Type B pancreatic cell (in vitro differentiated cells): ENCODE data around the gene HEBP2. TPM values are rescaled to one million over a fixed set of nuclear protein-coding genes. Genes with fewer than 3 reads are reported as not detected.

Experiments used
- DNase-seq: peaks from one replicate; pipeline ENCODE4 v3.0.0; 2021; ENCODE audit warnings: mixed read lengths; ENCODE audit not compliant: unreplicated experiment; ENCODE audit errors: extremely low spot score
- H3K27ac Mint-ChIP-seq: 2 replicates; pipeline ENCODE4 v1.8.0; 2021; ENCODE audit warnings: mild to moderate bottlenecking, mixed read lengths
- H3K27me3 Mint-ChIP-seq: 2 replicates; pipeline ENCODE4 v1.8.0; 2021; ENCODE audit warnings: mixed read lengths
- H3K36me3 Mint-ChIP-seq: 2 replicates; pipeline ENCODE4 v1.8.0; 2021; ENCODE audit warnings: mixed read lengths
- H3K4me1 Mint-ChIP-seq: one replicate; pipeline ENCODE4 v1.8.0; 2021; ENCODE audit warnings: mixed read lengths; ENCODE audit not compliant: unreplicated experiment
- H3K4me3 Mint-ChIP-seq: 2 replicates; pipeline ENCODE4 v1.8.0; 2021; ENCODE audit warnings: mild to moderate bottlenecking, mixed read lengths
- H3K9me3 Mint-ChIP-seq: 2 replicates; pipeline ENCODE4 v1.8.0; 2021; ENCODE audit warnings: mixed read lengths
- total RNA-seq: library from RNA; stranded (reverse); gene quantifications from 2 replicates; pipeline ENCODE4 v1.2.1, GENCODE V29; 2021; ENCODE audit warnings: low replicate concordance
- TF ChIP-seq, protein P1 (sequence below): fragments of 200-600 bp; sonication (generic); conservative IDR thresholded peaks from 2 replicates; pipeline ENCODE4 v1.5.0; 2021; ENCODE audit warnings: antibody characterized with exemption, mild to moderate bottlenecking

HEBP2 gene
- total RNA-seq, 1 donor from 2014 or later: 68.9 TPM

DNA sequence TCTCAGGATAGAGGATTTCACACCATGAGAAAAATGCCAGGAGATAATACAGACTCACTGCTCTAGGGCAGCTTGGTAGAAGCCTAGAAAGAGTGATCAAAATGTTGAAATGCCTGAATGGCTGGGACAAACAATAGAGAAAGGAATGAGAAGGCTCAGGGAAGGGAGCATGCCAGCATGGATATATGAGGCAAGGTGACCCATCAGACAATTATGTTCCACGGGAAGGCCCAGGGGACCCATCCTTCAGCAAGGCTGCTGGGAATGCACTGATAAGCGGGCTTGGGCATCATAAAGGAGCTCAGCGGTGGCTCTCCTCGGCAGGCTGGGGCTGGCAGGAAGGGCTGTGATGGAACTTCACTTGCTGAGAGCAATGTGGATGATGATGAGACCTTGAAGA is 12.2 kb downstream of the HEBP2 start:
- no peaks in the 10 kb centered on the region for H3K9me3 Mint-ChIP-seq

GRCh38 chr6:138417493-138418117 is 13.6 kb downstream of the HEBP2 start:
- Mint-ChIP-seq H3K9me3 (no peaks in the 10 kb centered on the region), H3K27ac (no peak overlapping the region), H3K27me3 (no peaks in the 10 kb centered on the region), H3K4me1 (no peaks in the 10 kb centered on the region), H3K4me3 (no peak overlapping the region), H3K36me3 (peaks cover 53% of the 10 kb centered on the region)
- TF ChIP-seq, protein P1, sequence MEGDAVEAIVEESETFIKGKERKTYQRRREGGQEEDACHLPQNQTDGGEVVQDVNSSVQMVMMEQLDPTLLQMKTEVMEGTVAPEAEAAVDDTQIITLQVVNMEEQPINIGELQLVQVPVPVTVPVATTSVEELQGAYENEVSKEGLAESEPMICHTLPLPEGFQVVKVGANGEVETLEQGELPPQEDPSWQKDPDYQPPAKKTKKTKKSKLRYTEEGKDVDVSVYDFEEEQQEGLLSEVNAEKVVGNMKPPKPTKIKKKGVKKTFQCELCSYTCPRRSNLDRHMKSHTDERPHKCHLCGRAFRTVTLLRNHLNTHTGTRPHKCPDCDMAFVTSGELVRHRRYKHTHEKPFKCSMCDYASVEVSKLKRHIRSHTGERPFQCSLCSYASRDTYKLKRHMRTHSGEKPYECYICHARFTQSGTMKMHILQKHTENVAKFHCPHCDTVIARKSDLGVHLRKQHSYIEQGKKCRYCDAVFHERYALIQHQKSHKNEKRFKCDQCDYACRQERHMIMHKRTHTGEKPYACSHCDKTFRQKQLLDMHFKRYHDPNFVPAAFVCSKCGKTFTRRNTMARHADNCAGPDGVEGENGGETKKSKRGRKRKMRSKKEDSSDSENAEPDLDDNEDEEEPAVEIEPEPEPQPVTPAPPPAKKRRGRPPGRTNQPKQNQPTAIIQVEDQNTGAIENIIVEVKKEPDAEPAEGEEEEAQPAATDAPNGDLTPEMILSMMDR: no peak
- no peak for DNase-seq

More for the DNA sequence above, 12.2 kb downstream of the HEBP2 start:
- no peak for DNase-seq
- H3K4me3 Mint-ChIP-seq: no peak overlapping the region
- H3K27ac Mint-ChIP-seq: no peak overlapping the region
- no peaks in the 10 kb centered on the region for H3K27me3 Mint-ChIP-seq
- TF ChIP-seq, protein P1: no peak
- peaks cover 3% of the 10 kb centered on the region for H3K4me1 Mint-ChIP-seq
- H3K36me3 Mint-ChIP-seq: peaks cover 57% of the 10 kb centered on the region

- no peaks in the 10 kb centered on the region for H3K4me1 Mint-ChIP-seq
- TF ChIP-seq, protein P1: no peak
- H3K27me3 Mint-ChIP-seq: no peaks in the 10 kb centered on the region
- no peak overlapping the region for H3K4me3 Mint-ChIP-seq
- H3K9me3 Mint-ChIP-seq: no peaks in the 10 kb centered on the region
- H3K27ac Mint-ChIP-seq: no peak overlapping the region
- DNase-seq: no peak
- H3K36me3 Mint-ChIP-seq: peaks cover 52% of the 10 kb centered on the region
Observed at GRCh38 chr6:138418118-138418742, 14.2 kb downstream of the HEBP2 start.

DNA sequence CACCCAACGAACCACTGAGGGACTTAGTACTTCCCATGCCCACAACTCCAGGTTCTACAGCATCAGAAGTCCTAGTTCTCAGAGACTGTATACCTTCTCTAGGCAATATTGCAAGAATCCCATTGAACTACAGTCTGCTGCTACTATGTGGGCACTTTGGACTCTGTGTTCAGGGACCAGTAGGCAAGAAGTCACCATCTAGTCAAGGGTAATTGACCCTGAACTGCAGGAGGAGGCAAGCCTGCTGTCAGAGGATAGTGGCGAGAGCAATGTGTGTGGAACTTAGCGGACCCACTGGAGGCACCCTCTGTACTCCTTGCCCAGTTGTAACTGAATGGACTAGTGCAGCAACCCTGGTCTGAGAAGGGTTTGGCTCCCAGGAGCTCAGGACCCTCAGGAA is 15.7 kb downstream of the HEBP2 start:
- TF ChIP-seq, protein P1: no peak
- no peak for DNase-seq
- H3K27ac Mint-ChIP-seq: no peak overlapping the region
- H3K36me3 Mint-ChIP-seq: peaks cover 44% of the 10 kb centered on the region
- no peaks in the 10 kb centered on the region for H3K4me1 Mint-ChIP-seq
- H3K4me3 Mint-ChIP-seq: no peak overlapping the region
- H3K9me3 Mint-ChIP-seq: no peaks in the 10 kb centered on the region
- no peaks in the 10 kb centered on the region for H3K27me3 Mint-ChIP-seq

DNA sequence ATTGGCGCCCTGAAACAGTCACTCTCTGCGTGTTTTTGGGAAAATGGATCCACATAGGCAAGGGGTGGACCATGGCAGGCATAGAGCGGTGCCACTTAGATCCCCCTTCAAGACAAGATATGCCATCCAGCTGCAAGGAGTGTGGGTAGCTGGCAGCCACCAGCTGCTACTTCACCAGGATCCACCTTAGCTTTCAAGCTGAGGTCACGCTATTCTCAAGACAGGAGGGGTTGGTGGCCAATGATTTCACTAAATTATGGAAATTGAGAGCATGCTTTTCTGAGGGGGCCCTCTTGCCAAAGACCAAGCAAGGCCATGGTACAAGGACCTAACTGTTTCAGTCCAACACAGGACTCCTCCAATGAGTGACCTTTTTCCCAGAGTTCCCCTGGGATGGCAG is 16.3 kb downstream of the HEBP2 start:
- Mint-ChIP-seq H3K4me1 (no peaks in the 10 kb centered on the region), H3K36me3 (peaks cover 45% of the 10 kb centered on the region)
- TF ChIP-seq, protein P1: no peak

More for the DNA sequence above, 16.3 kb downstream of the HEBP2 start:
- Mint-ChIP-seq H3K9me3 (no peaks in the 10 kb centered on the region), H3K4me3 (no peak overlapping the region), H3K27me3 (no peaks in the 10 kb centered on the region), H3K27ac (no peak overlapping the region)
- DNase-seq: no peak
